Lower lobe of right lung (tissue), 2 donors: Measurements from ENCODE around the gene SLAMF7. TPM values are rescaled to one million over a fixed set of nuclear protein-coding genes. Genes with fewer than 3 reads are reported as not detected.

Experiments used
- ATAC-seq, 2 donors: fragments of 200-7000 bp; cut with Tn5 transposase; one replicate each; pipeline ENCODE4 v1.9.1; 2020 to 2022; ENCODE audit warnings: mild to moderate bottlenecking in 2 of 2, moderate library complexity in 2 of 2
- DNase-seq: peaks from one replicate; pipeline ENCODE4 v3.0.0-alpha.2; 2020
- H3K27ac ChIP-seq: fragments of 200-600 bp; one replicate; pipeline ENCODE4 v1.8.0; 2022
- H3K27me3 ChIP-seq: fragments of 200-600 bp; one replicate; pipeline ENCODE4 v1.8.0; 2022; ENCODE audit warnings: low read depth
- H3K36me3 ChIP-seq: fragments of 200-600 bp; one replicate; pipeline ENCODE4 v1.8.0; 2022; ENCODE audit warnings: mild to moderate bottlenecking
- H3K4me1 ChIP-seq: fragments of 200-600 bp; one replicate; pipeline ENCODE4 v1.8.0; 2022
- H3K4me3 ChIP-seq: fragments of 200-600 bp; one replicate; pipeline ENCODE4 v1.8.0; 2022; ENCODE audit warnings: mild to moderate bottlenecking
- H3K9me3 ChIP-seq: fragments of 200-600 bp; one replicate; pipeline ENCODE4 v1.8.0; 2022
- CTCF ChIP-seq: fragments of 200-600 bp; IDR thresholded peaks from one replicate; pipeline ENCODE4 v1.8.0; 2022; ENCODE audit warnings: antibody characterized with exemption, mild to moderate bottlenecking
- intact Hi-C: fragments of 100-400 bp; cut with DNase I; formaldehyde crosslinking; loops from one replicate; pipeline ENCODE4 v1.11.0; 2022
- total RNA-seq: library from RNA; stranded (reverse); fragmentation: NEBNext Ultra II Directional; extraction: Animal tissue kit (Norgen Biotek cat#: 25700); gene quantifications from one replicate; pipeline ENCODE4 v1.2.1, GENCODE V29; 2021
- donor health status: DM: no; HTN: yes; CAD: no; lungs with severe emphysema.

The SLAMF7 gene
- total RNA-seq, 1 donor from 2014 or later, result 7.9 TPM

DNA sequence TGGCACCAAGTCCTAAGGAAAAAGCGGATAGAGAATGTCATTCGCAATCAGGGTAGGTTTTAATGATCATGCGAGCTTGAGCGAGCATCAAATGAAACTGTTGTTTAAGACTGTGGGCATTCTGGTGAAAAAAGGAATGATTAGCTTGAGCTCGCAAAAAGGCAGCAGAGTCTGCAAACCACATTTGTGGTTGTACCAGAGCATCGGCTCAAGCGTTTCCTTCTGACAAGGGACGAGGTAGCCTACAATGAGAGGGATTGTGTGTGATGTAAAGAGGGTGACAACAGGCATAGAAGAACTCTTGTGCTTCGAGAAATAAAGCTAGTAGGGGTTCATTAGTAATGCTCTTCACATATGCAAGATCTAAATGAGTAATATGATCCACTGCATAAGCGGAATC is 16.3 kb upstream of the SLAMF7 start:
- DNase-seq, result no peak

DNA sequence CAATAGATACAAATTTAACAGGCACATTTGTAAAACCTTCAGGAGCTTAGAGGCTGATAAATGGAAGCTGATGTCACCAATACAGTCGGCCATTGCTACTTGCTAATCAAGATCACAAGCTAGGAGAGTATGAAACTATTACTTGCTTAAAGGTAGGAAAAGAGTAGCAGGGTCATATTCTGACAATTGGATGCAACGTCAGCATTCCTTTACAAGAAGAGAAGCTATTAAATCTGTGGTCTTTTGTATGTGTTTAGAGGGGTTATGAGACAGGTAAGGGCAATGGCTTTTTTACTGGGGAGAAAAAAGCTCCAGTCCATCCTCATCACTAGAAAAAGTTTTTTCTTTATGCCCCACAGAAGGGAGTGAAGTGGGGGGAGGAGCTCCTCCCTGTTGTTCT is 15.7 kb upstream of the SLAMF7 start:
- Histone ChIP-seq H3K27ac (no peak overlapping the region), H3K4me1 (peaks cover 17% of the 10 kb centered on the region), H3K9me3 (no peaks in the 10 kb centered on the region), H3K36me3 (no peaks in the 10 kb centered on the region), H3K4me3 (no peak overlapping the region), H3K27me3 (no peaks in the 10 kb centered on the region)
- intact Hi-C loops, result no loop called here
- ATAC-seq (no peak), DNase-seq (no peak)
- TF ChIP-seq CTCF, result no peak

More for the DNA sequence above, 16.3 kb upstream of the SLAMF7 start:
- Histone ChIP-seq H3K9me3 (no peaks in the 10 kb centered on the region), H3K27ac (no peak overlapping the region), H3K4me1 (peaks cover 17% of the 10 kb centered on the region), H3K27me3 (no peaks in the 10 kb centered on the region), H3K36me3 (no peaks in the 10 kb centered on the region), H3K4me3 (no peak overlapping the region)
- TF ChIP-seq CTCF, result no peak
- no peak for ATAC-seq
- intact Hi-C loops, result no loop called here

DNA sequence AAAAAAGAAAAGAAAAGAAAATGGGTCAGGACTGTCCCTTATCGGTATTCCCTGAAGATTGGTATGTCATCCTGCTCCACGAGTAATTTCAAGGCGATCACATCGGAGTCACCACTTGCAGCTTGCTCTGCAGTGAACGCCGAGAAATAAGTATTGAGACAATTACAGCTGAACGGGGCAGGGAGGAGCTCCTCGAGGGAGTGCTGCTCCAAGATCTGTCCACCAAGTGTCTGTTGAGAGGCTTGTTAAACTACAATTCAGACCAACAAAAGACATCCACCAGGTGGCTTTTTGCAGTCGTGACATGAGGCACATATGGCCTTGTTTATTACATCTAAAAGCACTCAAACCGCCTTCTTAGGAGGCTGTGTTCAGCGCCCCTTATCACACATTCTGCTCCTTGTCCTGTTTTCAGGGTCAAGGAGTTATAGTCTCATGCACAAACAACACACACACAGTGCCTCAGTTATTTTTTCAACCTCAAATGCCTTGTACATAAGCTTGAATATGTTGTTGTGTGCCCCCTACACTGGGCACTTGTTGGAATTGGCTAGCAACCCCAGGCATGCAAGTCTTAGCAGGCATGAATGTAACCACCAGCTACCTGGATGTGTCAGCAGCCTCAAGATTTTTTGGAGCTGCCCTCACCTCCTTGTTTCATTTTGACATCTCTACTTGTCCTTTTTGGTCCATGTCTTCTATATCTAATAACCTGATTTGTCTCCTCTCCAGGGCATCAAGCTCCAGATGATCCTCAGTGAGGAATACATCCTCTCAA is 14.4 kb upstream of the SLAMF7 start:
- DNase-seq (no peak), ATAC-seq (no peak)
- no peaks in the 10 kb centered on the region for H3K27me3 ChIP-seq
- H3K4me1 ChIP-seq, result peaks cover 17% of the 10 kb centered on the region
- H3K36me3 ChIP-seq, result no peaks in the 10 kb centered on the region
- H3K4me3 ChIP-seq, result no peak overlapping the region
- H3K9me3 ChIP-seq, result no peaks in the 10 kb centered on the region
- TF ChIP-seq CTCF, result no peak
- intact Hi-C loops, result no loop called here
- no peak overlapping the region for H3K27ac ChIP-seq

- intact Hi-C loops, result no loop called here
- H3K27ac ChIP-seq, result peak overlapping the region; percentile 27
- H3K27me3 ChIP-seq, result no peaks in the 10 kb centered on the region
- ATAC-seq, result peak; percentile 31 to 50
- no peaks in the 10 kb centered on the region for H3K36me3 ChIP-seq
- TF ChIP-seq CTCF, result no peak
- DNase-seq, result no peak
- H3K4me1 ChIP-seq, result peaks cover 13% of the 10 kb centered on the region
- H3K9me3 ChIP-seq, result no peaks in the 10 kb centered on the region
- H3K4me3 ChIP-seq, result no peak overlapping the region
These were observed 12.9 kb upstream of the SLAMF7 start for GRCh38 chr1:160726114-160726497.

DNA sequence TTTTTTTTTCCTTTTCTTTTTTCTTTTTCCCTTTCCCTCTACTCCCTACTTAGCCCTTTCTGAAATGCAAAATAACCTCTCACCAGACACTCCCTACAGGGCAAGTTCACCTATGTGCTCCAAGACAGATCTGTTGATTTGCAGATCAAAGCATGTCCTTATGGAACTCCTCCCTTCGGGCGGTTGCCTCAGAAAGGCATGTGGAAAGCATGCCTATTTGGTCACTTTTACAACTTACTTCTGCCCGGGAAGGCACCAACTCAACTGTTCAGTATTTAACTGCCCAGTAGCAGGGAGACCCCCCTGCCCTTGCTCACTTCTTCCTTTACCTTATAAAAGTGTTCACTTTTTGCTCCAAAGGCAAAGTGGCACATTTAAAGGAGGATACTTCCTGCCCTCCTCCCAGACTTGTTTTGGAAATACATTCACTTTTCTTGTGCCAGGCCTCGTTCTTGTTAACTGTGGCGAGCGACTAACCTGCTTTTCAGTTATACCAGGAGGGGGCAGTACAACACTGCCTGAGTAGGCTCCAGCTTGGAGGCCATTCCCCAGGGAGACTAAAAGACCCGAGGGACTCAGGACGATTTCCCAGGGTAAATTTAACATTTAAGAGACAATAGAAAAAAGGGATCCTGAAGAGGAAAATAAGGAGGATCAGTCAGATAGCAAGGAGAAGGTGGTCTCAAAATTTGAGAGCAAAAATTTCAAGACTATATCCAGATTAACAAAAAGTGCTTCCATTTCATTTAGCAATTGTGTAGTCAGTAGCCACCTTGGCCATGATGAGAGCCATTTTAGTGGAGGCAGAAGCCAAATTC is 12.3 kb upstream of the SLAMF7 start:
- intact Hi-C loops, result no loop called here
- ATAC-seq, result peak; percentile 95
- peak overlapping the region; percentile 27 for H3K27ac ChIP-seq

More for the DNA sequence above, 12.3 kb upstream of the SLAMF7 start:
- TF ChIP-seq CTCF, result peak; percentile 84
- H3K4me3 ChIP-seq, result no peak overlapping the region
- H3K4me1 ChIP-seq, result peaks cover 13% of the 10 kb centered on the region
- no peaks in the 10 kb centered on the region for H3K9me3 ChIP-seq
- DNase-seq, result peak; percentile 49
- no peaks in the 10 kb centered on the region for H3K36me3 ChIP-seq
- no peaks in the 10 kb centered on the region for H3K27me3 ChIP-seq
